GM21526 (cell line): ENCODE data around the gene SNED1.
"Not testable (repeated sequence)": the region's sequence is repeated elsewhere in the genome, so short reads cannot be mapped to it uniquely, and the experiment has no call there.

ENCODE experiments used
- ATAC-seq: cut with Tn5 transposase; IDR thresholded peaks from one replicate; pipeline ENCODE4 v1.9.1; 2021; ENCODE audit warnings: moderate library complexity; ENCODE audit not compliant: unreplicated experiment, low FRiP score

SNED1 gene

GRCh38 chr2:241080405-241081189, 82.2 kb downstream of the SNED1 start:
- ATAC-seq: no peak

GRCh38 chr2:241081190-241081642, 82.8 kb downstream of the SNED1 start:
- ATAC-seq: no peak

GRCh38 chr2:241081643-241082340, 83.4 kb downstream of the SNED1 start:
- ATAC-seq: no peak

GRCh38 chr2:241082341-241083090, 84.1 kb downstream of the SNED1 start:
- ATAC-seq: no peak

GRCh38 chr2:241083091-241083415, 84.6 kb downstream of the SNED1 start:
- ATAC-seq: no peak

- ATAC-seq: no peak
These were observed 86.5 kb downstream of the SNED1 start for GRCh38 chr2:241084856-241085444.

GRCh38 chr2:241087420-241088268, 89.2 kb downstream of the SNED1 start:
- ATAC-seq: no peak

GRCh38 chr2:241088376-241088775, 90.0 kb downstream of the SNED1 start:
- ATAC-seq: no peak

- no peak for ATAC-seq
These were observed 90.6 kb downstream of the SNED1 start for GRCh38 chr2:241088791-241089732.

- ATAC-seq: no peak
These were observed 92.8 kb downstream of the SNED1 start for GRCh38 chr2:241091201-241091600.

- ATAC-seq: no peak
These were observed 93.5 kb downstream of the SNED1 start for GRCh38 chr2:241091734-241092445.

GRCh38 chr2:241092677-241093076, 94.3 kb downstream of the SNED1 start:
- ATAC-seq: no peak

- not testable (repeated sequence) for ATAC-seq
These were observed 94.8 kb downstream of the SNED1 start for GRCh38 chr2:241093133-241093781.

GRCh38 chr2:241094172-241094571, 95.8 kb downstream of the SNED1 start:
- no peak for ATAC-seq

GRCh38 chr2:241094924-241095420, 96.6 kb downstream of the SNED1 start:
- ATAC-seq: no peak

GRCh38 chr2:241095594-241096290, 97.3 kb downstream of the SNED1 start:
- ATAC-seq: no peak

GRCh38 chr2:241096979-241097378, 98.6 kb downstream of the SNED1 start:
- no peak for ATAC-seq
